ENCODE measurements around the gene ALB. TPM values are rescaled to one million over a fixed set of nuclear protein-coding genes. Genes with fewer than 3 reads are reported as not detected.

ALB gene
- total RNA-seq, 1 experiment from 2014 or later = not detected

- DNase-seq (ENCODE audit: low read depth) = peak; percentile 92
These were observed 46.4 kb downstream of the ALB start for GRCh38 chr4:73450398-73451004.

DNA sequence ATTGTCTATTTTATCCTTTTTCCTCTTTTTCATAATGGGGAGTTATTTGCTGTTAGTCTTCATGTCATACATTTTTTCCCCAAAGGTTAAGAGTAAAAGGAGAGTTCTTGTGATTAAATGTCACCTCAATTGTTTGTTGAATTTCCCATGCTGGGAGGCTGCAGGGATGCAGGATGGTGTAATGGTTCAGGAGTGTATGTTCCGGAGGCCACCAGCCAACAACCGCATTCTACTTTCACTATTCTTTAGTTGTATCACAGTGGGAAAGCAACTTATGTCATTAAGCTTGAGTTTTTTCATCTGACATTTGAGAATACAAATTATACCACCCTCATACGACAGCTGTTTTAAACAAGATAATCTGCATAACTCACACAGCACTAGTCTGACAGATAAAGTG is 47.3 kb downstream of the ALB start:
- peak; percentile 40 for DNase-seq (ENCODE audit: low read depth)

GRCh38 chr4:73451981-73452747 is 48.1 kb downstream of the ALB start:
- DNase-seq (ENCODE audit: low read depth) = no peak

GRCh38 chr4:73452953-73453700 is 49.0 kb downstream of the ALB start:
- no peak for DNase-seq (ENCODE audit: low read depth)

DNA sequence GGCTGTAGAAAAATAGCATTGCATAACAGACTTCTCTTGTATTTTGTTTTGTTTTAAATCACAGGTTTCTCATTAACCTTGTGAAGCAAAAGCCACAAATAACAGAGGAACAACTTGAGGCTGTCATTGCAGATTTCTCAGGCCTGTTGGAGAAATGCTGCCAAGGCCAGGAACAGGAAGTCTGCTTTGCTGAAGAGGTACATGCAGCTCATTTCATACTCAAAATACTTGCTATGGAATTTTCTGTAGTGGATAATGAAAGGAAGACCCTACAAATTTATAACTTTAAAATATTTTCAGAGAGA is 49.6 kb downstream of the ALB start:
- DNase-seq (ENCODE audit: low read depth) = no peak

- DNase-seq (ENCODE audit: low read depth) = no peak
These were observed 50.8 kb downstream of the ALB start for GRCh38 chr4:73454920-73455319.

DNA sequence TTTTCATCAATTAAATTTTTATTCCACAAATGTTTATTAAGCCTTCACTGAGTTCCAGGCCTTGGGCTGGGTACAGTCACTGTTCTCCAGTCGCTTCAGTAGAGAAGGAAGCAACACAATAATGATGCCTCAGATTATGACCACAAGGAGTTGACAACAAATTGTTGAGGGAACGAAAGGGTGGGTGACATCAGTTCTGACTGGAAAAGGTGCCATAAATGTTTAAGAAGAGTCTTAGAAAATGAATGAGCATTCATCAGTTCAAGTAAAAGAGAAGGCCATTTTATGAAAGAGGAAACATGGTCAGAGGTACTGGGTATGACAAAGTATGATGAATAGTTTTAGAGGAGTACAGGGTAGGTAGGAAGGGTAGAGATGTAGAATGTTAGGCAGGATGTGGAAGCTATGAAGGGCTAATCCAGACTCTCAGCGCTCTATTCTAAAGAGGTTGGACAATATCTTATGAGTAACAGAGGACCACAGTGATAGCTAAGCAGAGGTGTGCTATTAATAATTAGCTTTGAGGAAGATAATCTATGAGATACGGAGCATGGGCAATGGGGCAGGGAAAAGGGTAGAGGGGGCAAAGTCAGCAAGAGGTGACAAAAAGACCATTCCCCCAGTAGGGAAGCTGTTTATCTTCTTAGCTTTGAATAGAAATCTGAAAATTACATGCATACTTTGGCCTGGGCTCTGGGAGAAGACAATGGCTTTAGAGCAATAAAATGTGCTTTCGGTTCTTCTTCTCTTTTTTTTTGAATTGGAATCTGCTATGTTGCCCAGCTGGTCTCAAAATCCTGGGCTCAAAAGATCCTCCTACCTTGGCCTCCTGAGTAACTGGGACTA is 52.3 kb downstream of the ALB start:
- DNase-seq (ENCODE audit: low read depth) = no peak

DNA sequence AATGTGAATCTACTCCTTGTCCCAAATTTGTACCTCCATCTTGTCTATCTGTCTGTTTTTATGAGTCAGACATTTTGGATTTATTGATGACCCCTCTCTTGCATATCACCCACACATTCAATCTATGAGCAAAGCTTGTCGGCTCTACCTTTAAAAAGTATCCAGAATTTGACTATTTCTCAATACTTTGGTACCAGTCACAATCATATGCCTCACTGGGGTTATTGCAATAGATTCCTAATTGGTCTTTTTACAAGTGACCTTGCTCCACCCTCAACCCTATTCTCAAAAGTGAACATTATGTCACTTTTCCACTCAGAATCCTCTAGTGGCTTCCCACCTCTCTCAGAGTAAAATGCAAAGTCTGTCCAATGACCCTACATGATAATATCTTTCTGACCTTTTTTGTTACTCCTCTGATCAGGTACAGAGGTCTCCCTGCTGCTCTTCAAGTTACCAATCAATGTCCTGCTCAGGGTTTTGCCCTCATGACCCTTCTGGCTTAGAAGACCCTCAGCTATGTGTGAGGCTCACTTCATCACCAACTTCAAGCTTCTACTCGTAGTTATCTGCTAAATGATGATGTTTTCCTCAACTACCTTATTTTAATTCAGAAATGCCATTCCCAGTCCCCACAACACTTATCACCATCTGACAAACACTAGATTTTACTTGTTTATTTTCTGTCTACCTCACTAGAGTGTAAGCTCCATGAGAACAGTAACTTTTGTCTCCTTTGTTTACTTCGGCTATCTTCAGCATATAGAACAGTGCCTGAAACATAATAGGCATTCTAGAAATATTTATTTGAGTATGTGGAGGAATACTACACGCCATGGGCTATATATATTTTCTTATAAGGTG is 54.3 kb downstream of the ALB start:
- DNase-seq (ENCODE audit: low read depth) = no peak

DNA sequence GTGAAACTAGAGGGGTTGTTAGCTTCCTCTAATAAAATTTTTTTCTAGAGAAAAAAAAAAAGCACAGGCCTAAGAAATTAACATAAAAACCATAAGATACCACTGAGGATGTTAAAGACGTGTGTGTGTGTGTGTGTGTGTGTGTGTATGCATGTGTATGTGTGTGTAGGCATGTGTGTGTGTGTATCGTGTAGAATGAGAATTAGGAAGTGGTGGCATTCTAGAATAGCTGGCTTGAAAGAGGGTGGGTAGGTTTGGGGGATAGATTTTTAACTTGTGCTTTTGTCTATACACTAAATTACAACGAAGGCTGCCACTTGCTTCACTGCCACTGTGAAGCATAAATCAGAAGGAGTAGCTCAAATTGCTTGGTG is 54.9 kb downstream of the ALB start:
- DNase-seq (ENCODE audit: low read depth) = no peak

DNA sequence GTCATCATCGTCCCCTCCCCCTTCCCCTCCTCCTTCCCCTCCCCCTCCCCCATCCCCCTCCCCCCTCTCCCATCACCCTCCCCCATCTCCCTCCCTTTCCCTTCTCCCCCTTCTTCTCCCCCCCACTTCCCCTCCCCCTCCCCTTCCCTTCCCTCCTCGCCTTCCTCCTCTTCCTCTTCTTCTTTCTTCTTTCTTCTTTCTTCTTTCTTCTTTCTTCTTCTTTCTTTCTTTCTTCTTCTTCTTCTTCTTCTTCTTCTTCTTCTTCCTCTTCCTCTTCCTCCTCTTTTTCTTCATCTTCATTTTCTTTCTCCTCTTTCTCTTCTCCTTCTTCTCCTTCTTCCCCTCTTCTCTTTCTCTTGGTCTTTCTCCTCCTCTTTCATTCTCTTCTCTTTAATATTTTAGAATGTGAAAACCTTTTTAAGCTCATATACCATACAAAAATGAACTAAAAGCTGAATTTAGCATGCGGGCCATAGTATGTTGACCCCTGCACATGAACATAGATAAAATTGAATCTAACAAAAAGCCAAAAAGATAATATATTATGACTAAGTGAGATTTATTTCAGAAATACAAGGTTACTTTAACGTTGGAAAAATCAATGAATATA is 56.9 kb downstream of the ALB start:
- DNase-seq (ENCODE audit: low read depth) = no peak

GRCh38 chr4:73468170-73468569 is 64.1 kb downstream of the ALB start:
- DNase-seq (ENCODE audit: low read depth) = no peak

- DNase-seq (ENCODE audit: low read depth) = no peak
These were observed 66.6 kb downstream of the ALB start for GRCh38 chr4:73470728-73471127.

Other genes with a start within 250 kb of the ALB start
- gene ANKRD17, start 145.5 kb upstream of the ALB start, total RNA-seq (2014; rRNA removed; shearing (Covaris generic)) = 27.8 and 32.8 TPM in 2 replicates
- 1.2 and 1.7 TPM in 2 replicates for gene AFP, start 31.9 kb downstream of the ALB start, total RNA-seq (2014; rRNA removed; shearing (Covaris generic))
- 0.07 TPM in 1 of 2 replicates, not detected in the other for gene AFM, start 77.5 kb downstream of the ALB start, total RNA-seq (2014; rRNA removed; shearing (Covaris generic))
- 0.02 TPM in 1 of 2 replicates, not detected in the other for gene RASSF6, start 216.1 kb downstream of the ALB start, total RNA-seq (2014; rRNA removed; shearing (Covaris generic))